Trophoblast cell (in vitro differentiated cells and primary cell): ENCODE results near the gene MED29.
A peak's percentile ranks its signal among the peaks of the same experiment; 100 is the strongest.

ENCODE experiments used
- DNase-seq, 2 donors: peaks; one replicate each; pipeline ENCODE4 v3.0.0-alpha.2; 2016
- H2AFZ ChIP-seq: 2 replicates; pipeline ENCODE4 v1.6.1; 2013; ENCODE audit warnings: low read length, moderate library complexity, mild to moderate bottlenecking; ENCODE audit not compliant: insufficient read depth, poor library complexity
- H2AK5ac ChIP-seq: 2 replicates; pipeline ENCODE4 v1.6.1; 2013; ENCODE audit warnings: mild to moderate bottlenecking, low read length
- H2BK120ac ChIP-seq: 2 replicates; pipeline ENCODE4 v1.6.1; 2013; ENCODE audit warnings: low read length, mild to moderate bottlenecking, moderate library complexity; ENCODE audit not compliant: insufficient read depth, poor library complexity
- H2BK12ac ChIP-seq: 2 replicates; pipeline ENCODE4 v1.6.1; 2013; ENCODE audit warnings: mild to moderate bottlenecking, low read length, moderate library complexity
- H2BK5ac ChIP-seq: 2 replicates; pipeline ENCODE4 v1.6.1; 2013; ENCODE audit warnings: low read length, low read depth, moderate library complexity, mild to moderate bottlenecking; ENCODE audit not compliant: poor library complexity
- H3K14ac ChIP-seq: 2 replicates; pipeline ENCODE4 v1.6.1; 2013; ENCODE audit warnings: mild to moderate bottlenecking, low read length
- H3K18ac ChIP-seq: 2 replicates; pipeline ENCODE4 v1.6.1; 2013; ENCODE audit warnings: mild to moderate bottlenecking, low read length
- H3K23ac ChIP-seq: 2 replicates; pipeline ENCODE4 v1.6.1; 2013; ENCODE audit warnings: low read length
- H3K27ac ChIP-seq: 2 replicates; pipeline ENCODE4 v1.5.1; 2013; ENCODE audit warnings: low read depth, mild to moderate bottlenecking, inconsistent platforms, low read length, moderate library complexity
- H3K27me3 ChIP-seq: 2 replicates; pipeline ENCODE4 v1.6.1; 2013; ENCODE audit warnings: inconsistent platforms, mild to moderate bottlenecking, low read length, moderate library complexity; ENCODE audit not compliant: insufficient read depth
- H3K36me3 ChIP-seq, 2 experiments: 1 replicate in 1 of 2; 2 replicates in 1 of 2; pipeline ENCODE4 v1.6.1; 2013; ENCODE audit warnings: low read length in 2 of 2, mild to moderate bottlenecking in 2 of 2, moderate library complexity in 1 of 2; ENCODE audit not compliant: insufficient read depth in 2 of 2, control insufficient read depth in 1 of 2
- H3K4ac ChIP-seq: 2 replicates; pipeline ENCODE4 v1.6.1; 2013; ENCODE audit warnings: low read depth, mild to moderate bottlenecking, low read length, moderate library complexity
- H3K4me1 ChIP-seq, 2 experiments: 1 replicate in 1 of 2; 2 replicates in 1 of 2; pipeline ENCODE4 v1.6.1; 2013; ENCODE audit warnings: low read length in 2 of 2, mild to moderate bottlenecking in 2 of 2, moderate library complexity in 1 of 2; ENCODE audit not compliant: insufficient read depth in 2 of 2, control insufficient read depth in 1 of 2
- H3K4me2 ChIP-seq: 2 replicates; pipeline ENCODE4 v1.6.1; 2013; ENCODE audit warnings: inconsistent platforms, mild to moderate bottlenecking, low read length, moderate library complexity
- H3K4me3 ChIP-seq: 2 replicates; pipeline ENCODE4 v1.5.1; 2013; ENCODE audit warnings: mild to moderate bottlenecking, low read depth, low read length, inconsistent platforms
- H3K79me1 ChIP-seq: one replicate; pipeline ENCODE4 v1.6.1; 2013; ENCODE audit warnings: low read length
- H3K79me2 ChIP-seq: 2 replicates; pipeline ENCODE4 v1.6.1; 2013; ENCODE audit warnings: low read length, mild to moderate bottlenecking; ENCODE audit not compliant: control insufficient read depth, insufficient read depth, poor library complexity
- H3K9ac ChIP-seq: 2 replicates; pipeline ENCODE4 v1.6.1; 2013; ENCODE audit warnings: mild to moderate bottlenecking, low read length
- H3K9me3 ChIP-seq: 2 replicates; pipeline ENCODE4 v1.6.1; 2013; ENCODE audit warnings: low read depth, mild to moderate bottlenecking, control low read depth, inconsistent platforms, low read length; ENCODE audit not compliant: insufficient read depth
- H4K12ac ChIP-seq: 2 replicates; pipeline ENCODE4 v1.6.1; 2013; ENCODE audit warnings: low read depth, mild to moderate bottlenecking, low read length, moderate library complexity
- H4K8ac ChIP-seq: 2 replicates; pipeline ENCODE4 v1.6.1; 2013; ENCODE audit warnings: low read depth, mild to moderate bottlenecking, low read length, moderate library complexity
- H4K91ac ChIP-seq: one replicate; pipeline ENCODE4 v1.6.1; 2013; ENCODE audit warnings: low read depth, mild to moderate bottlenecking, low read length, moderate library complexity
- WGBS: extraction: QIAGEN DNeasy Blood & Tissue Kit; methylation state at CpG from one replicate; pipeline ENCODE4 v1.1.7; 2013; ENCODE audit warnings: missing lambda C conversion rate; ENCODE audit not compliant: insufficient read length, insufficient coverage; ENCODE audit errors: extremely low coverage; 5-methylcytosine and 5-hydroxymethylcytosine counted together

MED29 gene

DNA sequence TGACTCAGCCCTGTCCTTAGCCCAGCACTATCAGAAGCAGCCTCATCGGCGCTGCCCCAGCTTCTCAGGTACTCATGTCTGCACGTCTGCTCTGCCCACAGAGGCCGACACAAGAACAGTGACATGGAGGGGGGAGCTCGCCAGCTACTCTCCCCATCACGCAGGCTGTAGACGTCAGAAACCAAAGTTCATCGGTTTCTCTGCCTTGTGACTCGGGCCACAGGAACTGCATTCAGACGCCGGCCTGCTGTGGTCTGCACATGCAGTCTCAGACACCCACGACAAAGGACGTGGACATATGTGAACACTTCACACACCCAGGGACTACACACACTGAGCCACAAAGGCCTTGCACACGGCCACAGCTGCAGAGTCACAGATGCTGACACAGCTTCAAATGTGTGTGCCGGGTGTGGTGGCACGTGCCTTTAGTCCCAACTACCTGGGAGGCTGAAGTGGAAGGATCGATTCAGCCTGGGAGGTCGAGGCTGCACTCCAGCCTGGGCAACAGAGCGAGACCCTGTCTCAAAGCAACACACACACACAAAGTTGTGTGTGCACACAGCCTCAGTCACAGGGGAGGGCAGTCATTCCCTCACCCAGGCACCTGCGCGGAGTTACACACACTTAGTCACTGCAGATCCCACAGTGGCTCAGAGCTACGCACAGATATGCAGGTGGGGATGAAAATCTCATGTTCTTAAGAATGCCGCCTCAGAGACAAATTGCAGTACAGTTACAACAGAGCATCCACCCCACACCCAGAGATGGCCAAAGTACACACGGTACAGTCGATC is 10.6 kb downstream of the MED29 start:
- Histone ChIP-seq H2AFZ (no peak overlapping the region), H3K9me3 (no peaks in the 10 kb centered on the region), H3K27me3 (no peaks in the 10 kb centered on the region), H3K23ac (no peak overlapping the region), H3K4me3 (peak overlapping the region; percentile 59), H4K8ac (peak overlapping the region; percentile 50), H4K12ac (peak overlapping the region; percentile 65), H3K79me1 (peaks cover 19% of the 10 kb centered on the region), H2BK12ac (peak overlapping the region; percentile 1), H3K36me3 (peaks cover 5 to 10% of the 10 kb centered on the region in 2 experiments), H3K4me2 (peak overlapping the region; percentile 81), H3K4me1 (peaks cover 27 to 40% of the 10 kb centered on the region in 2 experiments), H2BK120ac (no peak overlapping the region), H2AK5ac (peak overlapping the region; percentile 12), H3K18ac (no peak overlapping the region), H3K14ac (peak overlapping the region; percentile 59), H3K4ac (no peak overlapping the region), H2BK5ac (no peak overlapping the region), H3K27ac (peak overlapping the region; percentile 93), H4K91ac (peak overlapping the region; percentile 98), H3K9ac (no peak overlapping the region), H3K79me2 (peaks cover 10% of the 10 kb centered on the region)
- DNase-seq: peak; percentile 83 to 85
- no CpG with 5 or more reads among the region's 25 CpGs for WGBS

DNA sequence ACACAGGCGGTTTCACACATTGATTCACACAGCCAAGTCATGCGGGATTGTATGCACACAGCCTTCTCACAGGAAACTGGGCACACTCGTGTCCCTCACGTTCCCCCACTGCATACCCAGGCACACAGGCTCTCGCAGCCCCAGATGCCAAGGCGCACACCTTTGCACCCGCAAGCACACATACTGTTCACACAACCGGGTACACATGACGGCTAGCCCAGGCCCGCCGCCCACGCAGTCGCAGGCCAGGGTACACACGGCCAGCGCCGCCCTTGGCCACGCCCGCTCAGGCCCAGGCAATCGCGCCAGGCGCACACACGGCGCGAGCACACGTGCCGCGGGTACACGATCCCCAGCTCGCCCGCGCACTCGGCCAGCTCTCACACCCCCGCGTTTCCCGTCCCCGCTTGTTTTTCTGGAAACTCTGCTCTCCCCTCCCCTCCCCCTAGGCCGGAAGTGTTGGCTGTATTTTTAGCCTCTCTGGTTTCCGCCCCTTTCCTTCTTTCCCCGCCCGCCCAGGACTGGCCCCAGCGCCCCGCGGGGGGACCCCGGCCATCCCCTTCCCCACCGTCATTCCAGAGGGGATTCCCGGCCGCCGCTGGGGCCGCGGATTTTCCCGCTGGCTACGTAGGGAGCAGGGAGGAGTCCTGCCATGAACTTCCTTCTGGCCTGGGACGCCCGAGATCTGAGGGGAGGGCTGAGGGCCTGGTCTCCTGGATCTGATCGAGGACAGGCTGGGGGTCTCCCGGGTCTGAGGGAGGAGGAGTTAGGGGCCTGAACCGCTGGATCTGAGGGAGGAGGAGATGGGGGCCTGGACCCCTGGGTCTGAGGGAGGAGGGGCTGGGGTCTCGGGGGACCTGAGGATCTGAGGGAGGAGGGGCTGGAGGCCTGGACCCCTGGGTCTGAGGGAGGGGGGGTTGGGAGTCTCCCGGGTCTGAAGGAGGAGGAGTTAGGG is 11.4 kb downstream of the MED29 start:
- Histone ChIP-seq H3K4me2 (peak overlapping the region; percentile 81), H3K36me3 (peaks cover under 1 to 4% of the 10 kb centered on the region in 2 experiments), H3K14ac (peak overlapping the region; percentile 98)

DNA sequence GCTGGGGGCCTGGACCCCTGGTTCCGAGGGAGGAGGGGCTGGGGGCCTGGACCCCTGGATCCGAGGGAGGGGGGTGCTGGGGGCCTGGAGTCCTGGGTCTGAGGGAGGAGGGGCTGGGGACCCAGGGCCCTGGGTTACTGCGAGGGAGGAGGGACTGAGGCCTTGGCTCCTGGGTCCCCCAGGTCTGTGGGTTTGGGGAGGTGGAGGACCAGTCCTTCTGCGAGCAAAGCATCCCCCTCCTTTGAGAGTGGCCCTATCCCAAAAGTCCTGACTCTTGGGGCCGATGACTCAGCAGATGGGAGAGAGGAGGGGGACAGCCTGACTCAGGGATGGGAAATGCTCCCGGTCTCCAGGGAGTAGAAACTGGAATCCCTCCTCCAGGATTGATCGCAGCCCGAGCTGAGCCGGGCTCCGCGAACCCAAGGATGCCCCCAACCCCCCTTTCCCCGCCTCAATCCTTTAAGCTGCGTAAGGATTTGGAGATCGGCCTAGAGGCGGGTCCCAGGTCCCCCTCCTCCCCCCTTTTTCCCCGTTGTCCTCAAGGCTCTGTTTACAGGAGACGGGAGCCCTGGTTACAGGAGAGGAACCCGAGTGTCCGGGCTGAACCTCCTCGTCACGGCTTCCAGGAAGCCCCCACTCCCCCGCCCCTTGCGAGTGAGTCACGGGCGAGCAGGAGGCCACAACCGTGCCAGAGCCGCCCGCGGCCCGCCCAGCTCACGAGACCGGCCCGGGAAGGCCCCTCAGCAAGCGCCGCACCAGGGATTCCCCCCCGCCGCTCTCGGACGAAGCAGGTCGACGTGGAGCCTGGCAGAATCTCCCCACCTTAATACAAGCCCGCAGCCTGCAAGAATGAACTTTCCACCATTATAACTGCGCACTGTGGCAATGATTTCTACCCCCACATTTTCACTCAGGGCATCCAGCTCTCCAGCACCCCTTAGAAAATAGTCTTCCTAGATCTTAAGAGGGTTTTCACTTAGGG is 12.4 kb downstream of the MED29 start:
- H4K8ac ChIP-seq: peak overlapping the region; percentile 95
- peak overlapping the region; percentile 96 for H3K18ac ChIP-seq
- H3K14ac ChIP-seq: peak overlapping the region; percentile 98
- peak overlapping the region; percentile 98 for H4K91ac ChIP-seq
- peak overlapping the region; percentile 92 for H2BK5ac ChIP-seq
- H3K9me3 ChIP-seq: no peaks in the 10 kb centered on the region
- WGBS: no CpG with 5 or more reads among the region's 43 CpGs
- no peak overlapping the region for H3K23ac ChIP-seq
- H2BK12ac ChIP-seq: peak overlapping the region; percentile 74
- H3K36me3 ChIP-seq: peaks cover 10 to 12% of the 10 kb centered on the region in 2 experiments
- H3K4me2 ChIP-seq: peak overlapping the region; percentile 81
- peak overlapping the region; percentile 79 for H4K12ac ChIP-seq
- peak overlapping the region; percentile 95 for H2AK5ac ChIP-seq
- peak overlapping the region; percentile 94 for H2BK120ac ChIP-seq
- peak; percentile 62 to 72 for DNase-seq
- peaks cover 26% of the 10 kb centered on the region for H3K79me2 ChIP-seq
- peaks cover 27 to 42% of the 10 kb centered on the region in 2 experiments for H3K4me1 ChIP-seq
- peak overlapping the region; percentile 37 for H2AFZ ChIP-seq
- peaks cover 32% of the 10 kb centered on the region for H3K79me1 ChIP-seq
- H3K27me3 ChIP-seq: no peaks in the 10 kb centered on the region
- H3K27ac ChIP-seq: peak overlapping the region; percentile 93
- H3K4ac ChIP-seq: peak overlapping the region; percentile 85
- H3K4me3 ChIP-seq: peak overlapping the region; percentile 18
- no peak overlapping the region for H3K9ac ChIP-seq

More for the DNA sequence above, 11.4 kb downstream of the MED29 start:
- Histone ChIP-seq H4K91ac (peak overlapping the region; percentile 98), H2BK120ac (peak overlapping the region; percentile 94), H3K27ac (peak overlapping the region; percentile 93), H3K79me1 (peaks cover 27% of the 10 kb centered on the region), H3K4ac (peak overlapping the region; percentile 85), H2BK5ac (peak overlapping the region; percentile 92), H3K4me3 (peak overlapping the region; percentile 59), H2BK12ac (peak overlapping the region; percentile 65), H3K4me1 (peaks cover 27 to 41% of the 10 kb centered on the region in 2 experiments), H4K12ac (peak overlapping the region; percentile 79), H3K79me2 (peaks cover 18% of the 10 kb centered on the region), H3K27me3 (no peaks in the 10 kb centered on the region), H3K9ac (peak overlapping the region; percentile 15), H3K23ac (no peak overlapping the region), H3K18ac (peak overlapping the region; percentile 96), H2AFZ (peak overlapping the region; percentile 51), H2AK5ac (peak overlapping the region; percentile 95), H3K9me3 (no peaks in the 10 kb centered on the region), H4K8ac (peak overlapping the region; percentile 95)
- peak; percentile 86 to 88 for DNase-seq
- WGBS: no CpG with 5 or more reads among the region's 59 CpGs
